HEK293T (cell line): ENCODE results near the gene ITGA1.
"Not testable (repeated sequence)": the region's sequence is repeated elsewhere in the genome, so short reads cannot be mapped to it uniquely, and the experiment has no call there.

Source experiments
- ARNT ChIP-seq: fragments of 450-650 bp; IDR thresholded peaks from 2 replicates; pipeline ENCODE4 v1.6.1; 2017; ENCODE audit warnings: mild to moderate bottlenecking
- CTBP1 ChIP-seq: fragments of 450-650 bp; IDR thresholded peaks from 2 replicates; pipeline ENCODE4 v1.6.1; 2016; ENCODE audit warnings: borderline replicate concordance
- ELF4 ChIP-seq: fragments of 450-650 bp; IDR thresholded peaks from 2 replicates; pipeline ENCODE4 v1.6.1; 2017; ENCODE audit warnings: antibody characterized with exemption
- FOXK2 ChIP-seq: fragments of 450-650 bp; IDR thresholded peaks from 2 replicates; pipeline ENCODE4 v1.6.1; 2016; ENCODE audit warnings: mild to moderate bottlenecking
- L3MBTL2 ChIP-seq: fragments of 450-650 bp; conservative IDR thresholded peaks from 2 replicates; pipeline ENCODE4 v1.6.1; 2016; ENCODE audit warnings: mild to moderate bottlenecking
- NFRKB ChIP-seq: fragments of 450-650 bp; IDR thresholded peaks from 2 replicates; pipeline ENCODE4 v1.6.1; 2016; ENCODE audit warnings: mild to moderate bottlenecking, moderate library complexity
- SP1 ChIP-seq: fragments of 450-650 bp; IDR thresholded peaks from 2 replicates; pipeline ENCODE4 v1.6.1; 2017
- SUZ12 ChIP-seq: fragments of 450-650 bp; IDR thresholded peaks from 2 replicates; pipeline ENCODE4 v1.6.1; 2016; ENCODE audit warnings: mild to moderate bottlenecking
- TF ChIP-seq, protein P1 (sequence below): fragments of 450-650 bp; IDR thresholded peaks from 2 replicates; pipeline ENCODE4 v1.6.1; 2016

DNA sequence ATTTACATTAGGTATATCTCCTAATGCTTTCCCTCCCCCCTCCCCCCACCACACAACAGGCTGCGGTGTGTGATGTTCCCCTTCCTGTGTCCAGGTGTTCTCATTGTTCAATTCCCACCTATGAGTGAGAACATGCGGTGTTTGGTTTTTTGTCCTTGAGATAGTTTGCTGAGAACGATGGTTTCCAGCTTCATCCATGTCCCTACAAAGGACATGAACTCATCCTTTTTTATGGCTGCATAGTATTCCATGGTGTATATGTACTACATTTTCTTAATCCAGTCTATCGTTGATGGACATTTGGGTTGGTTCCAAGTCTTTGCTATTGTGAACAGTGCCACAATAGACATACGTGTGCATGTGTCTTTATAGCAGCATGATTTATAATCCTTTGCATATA is 61.0 kb downstream of the ITGA1 start:
- TF ChIP-seq ELF4, SUZ12, NFRKB, L3MBTL2, ARNT, SP1, CTBP1, FOXK2: not testable (repeated sequence)
- TF ChIP-seq, protein P1, sequence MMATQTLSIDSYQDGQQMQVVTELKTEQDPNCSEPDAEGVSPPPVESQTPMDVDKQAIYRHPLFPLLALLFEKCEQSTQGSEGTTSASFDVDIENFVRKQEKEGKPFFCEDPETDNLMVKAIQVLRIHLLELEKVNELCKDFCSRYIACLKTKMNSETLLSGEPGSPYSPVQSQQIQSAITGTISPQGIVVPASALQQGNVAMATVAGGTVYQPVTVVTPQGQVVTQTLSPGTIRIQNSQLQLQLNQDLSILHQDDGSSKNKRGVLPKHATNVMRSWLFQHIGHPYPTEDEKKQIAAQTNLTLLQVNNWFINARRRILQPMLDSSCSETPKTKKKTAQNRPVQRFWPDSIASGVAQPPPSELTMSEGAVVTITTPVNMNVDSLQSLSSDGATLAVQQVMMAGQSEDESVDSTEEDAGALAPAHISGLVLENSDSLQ, result not testable (repeated sequence)
